ENCODE results near the gene TOGARAM1. TPM values are rescaled to one million over a fixed set of nuclear protein-coding genes. Genes with fewer than 3 reads are reported as not detected.
A peak's percentile ranks its signal among the peaks of the same experiment; 100 is the strongest.

The TOGARAM1 gene
- total RNA-seq, 1 experiment from 2014 or later, result 15.1 TPM

- CTCF ChIA-PET, result no interaction called here
- Mint-ChIP-seq H3K27me3 (ENCODE audit: unreplicated experiment) (no peaks in the 10 kb centered on the region), H3K36me3 (ENCODE audit: insufficient read depth, unreplicated experiment) (no peaks in the 10 kb centered on the region), H3K9me3 (ENCODE audit: low read depth, unreplicated experiment) (no peaks in the 10 kb centered on the region), H3K27ac (ENCODE audit: unreplicated experiment) (no peak overlapping the region), H3K4me3 (ENCODE audit: low read depth, unreplicated experiment) (no peak overlapping the region), H3K4me1 (ENCODE audit: low read depth, unreplicated experiment) (no peaks in the 10 kb centered on the region)
- BruUV-seq (replicated peaks), result no TSS peak
- intact Hi-C loops (cut with micrococcal nuclease; ENCODE audit: unreplicated experiment), result no loop called here
- TF ChIP-seq, protein P1, sequence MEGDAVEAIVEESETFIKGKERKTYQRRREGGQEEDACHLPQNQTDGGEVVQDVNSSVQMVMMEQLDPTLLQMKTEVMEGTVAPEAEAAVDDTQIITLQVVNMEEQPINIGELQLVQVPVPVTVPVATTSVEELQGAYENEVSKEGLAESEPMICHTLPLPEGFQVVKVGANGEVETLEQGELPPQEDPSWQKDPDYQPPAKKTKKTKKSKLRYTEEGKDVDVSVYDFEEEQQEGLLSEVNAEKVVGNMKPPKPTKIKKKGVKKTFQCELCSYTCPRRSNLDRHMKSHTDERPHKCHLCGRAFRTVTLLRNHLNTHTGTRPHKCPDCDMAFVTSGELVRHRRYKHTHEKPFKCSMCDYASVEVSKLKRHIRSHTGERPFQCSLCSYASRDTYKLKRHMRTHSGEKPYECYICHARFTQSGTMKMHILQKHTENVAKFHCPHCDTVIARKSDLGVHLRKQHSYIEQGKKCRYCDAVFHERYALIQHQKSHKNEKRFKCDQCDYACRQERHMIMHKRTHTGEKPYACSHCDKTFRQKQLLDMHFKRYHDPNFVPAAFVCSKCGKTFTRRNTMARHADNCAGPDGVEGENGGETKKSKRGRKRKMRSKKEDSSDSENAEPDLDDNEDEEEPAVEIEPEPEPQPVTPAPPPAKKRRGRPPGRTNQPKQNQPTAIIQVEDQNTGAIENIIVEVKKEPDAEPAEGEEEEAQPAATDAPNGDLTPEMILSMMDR (IDR thresholded peaks at IDR 0.05; ENCODE audit: unreplicated experiment), result no peak
- DNase-seq, result no peak
Observed at GRCh38 chr14:44989497-44990440, 27.8 kb downstream of the TOGARAM1 start.

DNA sequence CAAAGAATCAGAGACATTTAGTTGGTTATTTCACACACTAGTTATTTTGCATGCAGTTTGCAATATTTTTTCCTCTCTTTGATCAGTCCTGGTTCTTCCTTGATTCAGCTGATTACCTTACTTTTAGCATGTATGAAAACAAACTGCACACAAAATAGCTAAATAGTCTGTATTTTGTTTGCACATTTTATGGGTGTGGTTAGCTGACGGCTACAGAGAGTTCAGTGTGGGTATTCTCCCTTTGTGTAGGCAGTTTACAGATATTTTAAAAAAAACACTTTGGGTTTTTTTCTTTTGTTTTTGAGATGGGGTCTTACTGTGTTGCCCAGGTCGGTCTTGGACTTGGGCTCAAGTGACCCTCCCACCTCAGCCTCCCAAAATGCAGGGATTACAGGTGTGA is 28.5 kb downstream of the TOGARAM1 start:
- CTCF ChIA-PET, result interaction anchor here (0.6 kb wide), 2 partner anchors 11 to 321 kb away, joined by 4 to 5 read pairs; no protein-coding TSS in a partner anchor
- Mint-ChIP-seq H3K9me3 (ENCODE audit: low read depth, unreplicated experiment) (no peaks in the 10 kb centered on the region), H3K36me3 (ENCODE audit: insufficient read depth, unreplicated experiment) (no peaks in the 10 kb centered on the region), H3K4me1 (ENCODE audit: low read depth, unreplicated experiment) (no peaks in the 10 kb centered on the region), H3K27ac (ENCODE audit: unreplicated experiment) (no peak overlapping the region), H3K4me3 (ENCODE audit: low read depth, unreplicated experiment) (no peak overlapping the region), H3K27me3 (ENCODE audit: unreplicated experiment) (no peaks in the 10 kb centered on the region)
- intact Hi-C loops (cut with micrococcal nuclease; ENCODE audit: unreplicated experiment), result no loop called here
- TF ChIP-seq, protein P1 (IDR thresholded peaks at IDR 0.05; ENCODE audit: unreplicated experiment), result no peak
- no TSS peak for BruUV-seq (replicated peaks)
- no peak for DNase-seq

DNA sequence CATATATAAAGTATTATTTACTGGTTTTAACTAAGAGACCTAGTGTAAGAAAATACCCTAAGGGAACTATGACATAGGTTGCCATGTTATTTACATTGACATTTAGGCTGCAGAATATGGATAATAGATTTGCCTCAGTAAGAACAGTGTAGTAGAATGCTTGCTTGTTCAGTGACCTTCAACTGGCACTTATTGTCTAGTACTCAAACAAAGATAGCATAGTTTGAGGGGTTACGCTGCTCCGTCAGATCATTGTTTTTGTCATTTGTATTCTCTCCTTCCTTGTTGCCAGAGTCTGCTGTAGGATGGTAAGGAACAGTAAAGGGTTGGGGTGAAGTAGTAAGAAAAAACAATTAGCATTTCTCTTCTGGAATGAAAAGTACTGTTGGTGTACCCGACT is 33.2 kb downstream of the TOGARAM1 start:
- Mint-ChIP-seq H3K27me3 (ENCODE audit: unreplicated experiment) (no peaks in the 10 kb centered on the region), H3K4me1 (ENCODE audit: low read depth, unreplicated experiment) (peaks cover 13% of the 10 kb centered on the region), H3K36me3 (ENCODE audit: insufficient read depth, unreplicated experiment) (peaks cover 5% of the 10 kb centered on the region), H3K4me3 (ENCODE audit: low read depth, unreplicated experiment) (no peak overlapping the region), H3K9me3 (ENCODE audit: low read depth, unreplicated experiment) (no peaks in the 10 kb centered on the region), H3K27ac (ENCODE audit: unreplicated experiment) (no peak overlapping the region)
- no peak for DNase-seq
- TF ChIP-seq, protein P1 (IDR thresholded peaks at IDR 0.05; ENCODE audit: unreplicated experiment), result no peak
- BruUV-seq (replicated peaks), result no TSS peak
- CTCF ChIA-PET, result no interaction called here
- intact Hi-C loops (cut with micrococcal nuclease; ENCODE audit: unreplicated experiment), result no loop called here

DNA sequence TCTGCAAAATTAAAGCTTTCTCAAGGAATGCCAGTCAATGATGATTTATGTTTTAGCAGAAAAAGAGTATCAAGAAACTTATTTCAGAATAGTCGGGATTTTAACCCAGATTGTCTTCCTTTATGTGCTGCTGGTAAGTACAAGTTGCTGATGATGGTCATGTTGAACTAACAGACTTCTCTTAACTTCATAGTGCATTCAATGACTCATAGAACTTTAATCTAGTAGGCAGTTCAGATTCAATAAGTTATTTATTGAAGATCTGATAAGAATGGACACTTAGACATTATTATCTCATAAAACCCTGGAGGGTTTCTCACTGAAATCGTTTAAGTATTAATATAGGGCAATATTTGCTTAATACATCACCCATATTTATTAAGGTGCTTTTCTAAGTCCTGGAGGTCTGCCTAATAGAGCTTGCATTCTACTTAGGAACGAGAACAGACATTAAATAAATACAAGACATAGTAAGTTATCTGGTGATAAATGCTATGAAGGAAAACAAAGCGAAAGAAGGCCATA is 33.8 kb downstream of the TOGARAM1 start:
- no peaks in the 10 kb centered on the region for H3K27me3 Mint-ChIP-seq (ENCODE audit: unreplicated experiment)

More for the DNA sequence above, 33.8 kb downstream of the TOGARAM1 start:
- no peak for DNase-seq
- Mint-ChIP-seq H3K27ac (ENCODE audit: unreplicated experiment) (peak overlapping the region; percentile 17), H3K36me3 (ENCODE audit: insufficient read depth, unreplicated experiment) (peaks cover 5% of the 10 kb centered on the region), H3K4me3 (ENCODE audit: low read depth, unreplicated experiment) (no peak overlapping the region), H3K9me3 (ENCODE audit: low read depth, unreplicated experiment) (no peaks in the 10 kb centered on the region), H3K4me1 (ENCODE audit: low read depth, unreplicated experiment) (peaks cover 13% of the 10 kb centered on the region)
- BruUV-seq (replicated peaks), result no TSS peak
- CTCF ChIA-PET, result no interaction called here
- intact Hi-C loops (cut with micrococcal nuclease; ENCODE audit: unreplicated experiment), result no loop called here
- TF ChIP-seq, protein P1 (IDR thresholded peaks at IDR 0.05; ENCODE audit: unreplicated experiment), result no peak

Measured in Calu3 (cell line).